Effector memory CD4-positive, alpha-beta T cell (primary cell): ENCODE data around the gene MYRF.

Experiments
- DNase-seq, 3 donors: peaks; one replicate each; pipeline ENCODE4 v3.0.0-alpha.2; 2020
- H3K27ac ChIP-seq: 2 replicates; pipeline ENCODE4 v1.7.0; 2013; ENCODE audit warnings: mild to moderate bottlenecking, low read length, moderate library complexity; ENCODE audit not compliant: insufficient read depth, poor library complexity, severe bottlenecking
- H3K27me3 ChIP-seq: replicated peaks from 2 replicates; pipeline ENCODE4 v1.7.0; 2013; ENCODE audit warnings: mild to moderate bottlenecking, low read length; ENCODE audit not compliant: insufficient read depth, control insufficient read depth, poor library complexity, severe bottlenecking
- H3K36me3 ChIP-seq: 2 replicates; pipeline ENCODE4 v1.7.0; 2013; ENCODE audit warnings: mild to moderate bottlenecking, low read length, moderate library complexity; ENCODE audit not compliant: control insufficient read depth, insufficient read depth
- H3K4me1 ChIP-seq: 2 replicates; pipeline ENCODE4 v1.7.0; 2013; ENCODE audit warnings: low read length, mild to moderate bottlenecking; ENCODE audit not compliant: control insufficient read depth, insufficient read depth, poor library complexity, severe bottlenecking
- H3K4me3 ChIP-seq: 2 replicates; pipeline ENCODE4 v1.7.0; 2013; ENCODE audit warnings: low read length, low read depth, mild to moderate bottlenecking; ENCODE audit not compliant: insufficient read depth, poor library complexity, severe bottlenecking
- H3K9me3 ChIP-seq: 2 replicates; pipeline ENCODE4 v1.7.0; 2013; ENCODE audit warnings: mild to moderate bottlenecking, low read length, moderate library complexity; ENCODE audit not compliant: control insufficient read depth

Gene MYRF

GRCh38 chr11:61730240-61730994 is 22.0 kb upstream of the MYRF start:
- Histone ChIP-seq H3K4me1 (no peaks in the 10 kb centered on the region), H3K27me3 (no peaks in the 10 kb centered on the region), H3K9me3 (no peaks in the 10 kb centered on the region)

GRCh38 chr11:61731211-61731951 is 21.1 kb upstream of the MYRF start:
- H3K4me3 ChIP-seq, result no peak overlapping the region
- DNase-seq, result no peak
- no peaks in the 10 kb centered on the region for H3K4me1 ChIP-seq
- H3K27me3 ChIP-seq, result no peaks in the 10 kb centered on the region
- no peaks in the 10 kb centered on the region for H3K9me3 ChIP-seq
- H3K27ac ChIP-seq, result no peak overlapping the region
- no peaks in the 10 kb centered on the region for H3K36me3 ChIP-seq

More at GRCh38 chr11:61730240-61730994, 22.0 kb upstream of the MYRF start:
- Histone ChIP-seq H3K36me3 (no peaks in the 10 kb centered on the region), H3K4me3 (no peak overlapping the region), H3K27ac (no peak overlapping the region)
- DNase-seq, result no peak

- no peak overlapping the region for H3K27ac ChIP-seq
Observed at GRCh38 chr11:61731952-61732675, 20.3 kb upstream of the MYRF start.

GRCh38 chr11:61732705-61733104 is 19.7 kb upstream of the MYRF start:
- no peaks in the 10 kb centered on the region for H3K27me3 ChIP-seq

More at GRCh38 chr11:61731952-61732675, 20.3 kb upstream of the MYRF start:
- H3K27me3 ChIP-seq, result no peaks in the 10 kb centered on the region
- DNase-seq, result no peak
- H3K9me3 ChIP-seq, result no peaks in the 10 kb centered on the region
- no peaks in the 10 kb centered on the region for H3K4me1 ChIP-seq
- no peaks in the 10 kb centered on the region for H3K36me3 ChIP-seq
- no peak overlapping the region for H3K4me3 ChIP-seq

GRCh38 chr11:61733120-61733978 is 19.1 kb upstream of the MYRF start:
- Histone ChIP-seq H3K4me1 (no peaks in the 10 kb centered on the region), H3K27ac (no peak overlapping the region), H3K4me3 (no peak overlapping the region), H3K9me3 (no peaks in the 10 kb centered on the region), H3K27me3 (no peaks in the 10 kb centered on the region), H3K36me3 (no peaks in the 10 kb centered on the region)
- peak; percentile 69 to 76 (median 71) for DNase-seq

More at GRCh38 chr11:61732705-61733104, 19.7 kb upstream of the MYRF start:
- H3K4me3 ChIP-seq, result no peak overlapping the region
- H3K9me3 ChIP-seq, result no peaks in the 10 kb centered on the region
- no peak overlapping the region for H3K27ac ChIP-seq
- no peak for DNase-seq
- no peaks in the 10 kb centered on the region for H3K4me1 ChIP-seq
- H3K36me3 ChIP-seq, result no peaks in the 10 kb centered on the region

- Histone ChIP-seq H3K4me1 (no peaks in the 10 kb centered on the region), H3K27me3 (no peaks in the 10 kb centered on the region), H3K4me3 (no peak overlapping the region), H3K27ac (no peak overlapping the region), H3K9me3 (no peaks in the 10 kb centered on the region), H3K36me3 (no peaks in the 10 kb centered on the region)
- no peak for DNase-seq
Observed at GRCh38 chr11:61734767-61735166, 17.7 kb upstream of the MYRF start.

- Histone ChIP-seq H3K4me3 (no peak overlapping the region), H3K27me3 (no peaks in the 10 kb centered on the region), H3K4me1 (no peaks in the 10 kb centered on the region), H3K27ac (no peak overlapping the region), H3K9me3 (no peaks in the 10 kb centered on the region), H3K36me3 (no peaks in the 10 kb centered on the region)
- no peak for DNase-seq
Observed at GRCh38 chr11:61735391-61735790, 17.0 kb upstream of the MYRF start.

GRCh38 chr11:61736310-61736709 is 16.1 kb upstream of the MYRF start:
- Histone ChIP-seq H3K27ac (no peak overlapping the region), H3K27me3 (no peaks in the 10 kb centered on the region), H3K9me3 (no peaks in the 10 kb centered on the region), H3K4me1 (no peaks in the 10 kb centered on the region), H3K36me3 (no peaks in the 10 kb centered on the region), H3K4me3 (no peak overlapping the region)
- DNase-seq, result no peak

GRCh38 chr11:61737131-61737530 is 15.3 kb upstream of the MYRF start:
- H3K27ac ChIP-seq, result no peak overlapping the region
- H3K9me3 ChIP-seq, result no peaks in the 10 kb centered on the region
- H3K4me1 ChIP-seq, result no peaks in the 10 kb centered on the region
- H3K36me3 ChIP-seq, result no peaks in the 10 kb centered on the region
- no peak overlapping the region for H3K4me3 ChIP-seq
- no peaks in the 10 kb centered on the region for H3K27me3 ChIP-seq
- no peak for DNase-seq
